ENCODE measurements around the gene KRT4. TPM values are rescaled to one million over a fixed set of nuclear protein-coding genes. Genes with fewer than 3 reads are reported as not detected.

The KRT4 gene
- total RNA-seq, 1 donor from 2014 or later = not detected

- no peak for TF ChIP-seq CTCF (IDR thresholded peaks at IDR 0.05; ENCODE audit: borderline replicate concordance)
- Histone ChIP-seq H3K36me3 (no peaks in the 10 kb centered on the region), H3K4me3 (no peak overlapping the region), H3K4me1 (no peaks in the 10 kb centered on the region), H3K9me3 (replicated peaks) (no peaks in the 10 kb centered on the region), H3K27ac (replicated peaks) (no peak overlapping the region), H3K27me3 (ENCODE audit: low read depth) (peaks cover 89% of the 10 kb centered on the region)
- intact Hi-C loops (cut with micrococcal nuclease) = no loop called here
- no peak for DNase-seq
Measured at GRCh38 chr12:52788876-52789636, 24.9 kb downstream of the KRT4 start.

- H3K36me3 ChIP-seq = no peaks in the 10 kb centered on the region
- no peak overlapping the region for H3K4me3 ChIP-seq
- no peak overlapping the region for H3K27ac ChIP-seq (replicated peaks)
- no peaks in the 10 kb centered on the region for H3K9me3 ChIP-seq (replicated peaks)
- intact Hi-C loops (cut with micrococcal nuclease) = no loop called here
- DNase-seq = no peak
- H3K27me3 ChIP-seq (ENCODE audit: low read depth) = peaks cover 89% of the 10 kb centered on the region
- H3K4me1 ChIP-seq = no peaks in the 10 kb centered on the region
- TF ChIP-seq CTCF (IDR thresholded peaks at IDR 0.05; ENCODE audit: borderline replicate concordance) = no peak
Measured at GRCh38 chr12:52788192-52788875, 25.6 kb downstream of the KRT4 start.

GRCh38 chr12:52787324-52788191 lies 26.4 kb downstream of the KRT4 start:
- Histone ChIP-seq H3K27ac (replicated peaks) (no peak overlapping the region), H3K27me3 (ENCODE audit: low read depth) (peaks cover 85% of the 10 kb centered on the region), H3K4me3 (no peak overlapping the region), H3K36me3 (no peaks in the 10 kb centered on the region), H3K9me3 (replicated peaks) (no peaks in the 10 kb centered on the region), H3K4me1 (no peaks in the 10 kb centered on the region)
- no peak for TF ChIP-seq CTCF (IDR thresholded peaks at IDR 0.05; ENCODE audit: borderline replicate concordance)
- intact Hi-C loops (cut with micrococcal nuclease) = no loop called here
- no peak for DNase-seq

GRCh38 chr12:52784909-52785308 lies 29.0 kb downstream of the KRT4 start:
- intact Hi-C loops (cut with micrococcal nuclease) = no loop called here
- H3K27ac ChIP-seq (replicated peaks) = no peak overlapping the region
- no peak for TF ChIP-seq CTCF (IDR thresholded peaks at IDR 0.05; ENCODE audit: borderline replicate concordance)
- H3K27me3 ChIP-seq (ENCODE audit: low read depth) = peaks cover 85% of the 10 kb centered on the region
- no peak for DNase-seq
- no peaks in the 10 kb centered on the region for H3K4me1 ChIP-seq
- H3K36me3 ChIP-seq = no peaks in the 10 kb centered on the region
- no peaks in the 10 kb centered on the region for H3K9me3 ChIP-seq (replicated peaks)
- no peak overlapping the region for H3K4me3 ChIP-seq

- Histone ChIP-seq H3K4me1 (no peaks in the 10 kb centered on the region), H3K27me3 (ENCODE audit: low read depth) (peaks cover 85% of the 10 kb centered on the region), H3K36me3 (no peaks in the 10 kb centered on the region), H3K9me3 (replicated peaks) (no peaks in the 10 kb centered on the region), H3K4me3 (no peak overlapping the region), H3K27ac (replicated peaks) (no peak overlapping the region)
- TF ChIP-seq CTCF (IDR thresholded peaks at IDR 0.05; ENCODE audit: borderline replicate concordance) = no peak
- intact Hi-C loops (cut with micrococcal nuclease) = no loop called here
- no peak for DNase-seq
Measured at GRCh38 chr12:52783563-52784316, 30.2 kb downstream of the KRT4 start.

Data from left ventricle myocardium inferior (tissue), 1 donor.